Glomerular endothelial cell (primary cell): ENCODE measurements around the gene HERC5. TPM values are rescaled to one million over a fixed set of nuclear protein-coding genes. Genes with fewer than 3 reads are reported as not detected.

Experiments used
- total RNA-seq: library from RNA; depleted of rRNA; stranded (reverse); fragments of >200 nt; gene quantifications from 2 replicates; pipeline ENCODE4 v1.2.3, GENCODE V29; 2015

Gene HERC5
- total RNA-seq, 1 donor from 2014 or later = 5.0 TPM

Other genes starting within 250 kb of the HERC5 start
- gene PPM1K, start 172.6 kb upstream of the HERC5 start, total RNA-seq = 5.8 and 11.5 TPM in 2 replicates
- 6.4 and 13.1 TPM in 2 replicates for gene HERC6, start 78.3 kb upstream of the HERC5 start, total RNA-seq
- gene PYURF, start 66.7 kb downstream of the HERC5 start, total RNA-seq = 76.5 and 83.1 TPM in 2 replicates
- 9.1 and 10.5 TPM in 2 replicates for gene HERC3, start 135.4 kb downstream of the HERC5 start, total RNA-seq
- gene NAP1L5, start 240.7 kb downstream of the HERC5 start, total RNA-seq = 2.8 and 5.5 TPM in 2 replicates